SH-SY5Y (cell line): ENCODE results near the gene GXYLT1.

Source experiments
- GATA2 ChIP-seq: IDR thresholded peaks from 2 replicates; pipeline ENCODE4 v1.6.1; 2011; ENCODE audit warnings: mild to moderate bottlenecking, low read depth, low read length
- GATA3 ChIP-seq: IDR thresholded peaks from 2 replicates; pipeline ENCODE4 v1.6.1; 2011; ENCODE audit warnings: low read depth, mild to moderate bottlenecking, low read length, moderate library complexity

Gene GXYLT1

DNA sequence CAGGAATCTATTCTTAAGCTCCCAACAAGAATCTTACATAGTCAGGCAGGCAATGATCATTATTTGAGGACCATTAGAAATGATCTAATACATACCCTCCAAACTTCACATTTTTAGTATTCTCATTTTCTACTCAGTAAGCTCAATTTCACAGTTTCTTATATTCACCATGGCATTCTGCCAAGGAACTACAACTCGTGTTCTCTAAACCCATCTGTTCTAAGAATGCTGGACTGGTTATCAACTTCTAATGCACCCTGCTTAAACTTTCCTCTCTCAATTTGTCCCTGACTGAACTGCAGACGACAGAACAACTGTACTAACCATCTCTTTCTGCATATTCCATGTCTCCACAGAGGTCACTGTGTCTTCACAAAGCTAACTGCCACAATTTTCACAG is 58.6 kb downstream of the GXYLT1 start:
- TF ChIP-seq GATA3 = no peak
- no peak for TF ChIP-seq GATA2

DNA sequence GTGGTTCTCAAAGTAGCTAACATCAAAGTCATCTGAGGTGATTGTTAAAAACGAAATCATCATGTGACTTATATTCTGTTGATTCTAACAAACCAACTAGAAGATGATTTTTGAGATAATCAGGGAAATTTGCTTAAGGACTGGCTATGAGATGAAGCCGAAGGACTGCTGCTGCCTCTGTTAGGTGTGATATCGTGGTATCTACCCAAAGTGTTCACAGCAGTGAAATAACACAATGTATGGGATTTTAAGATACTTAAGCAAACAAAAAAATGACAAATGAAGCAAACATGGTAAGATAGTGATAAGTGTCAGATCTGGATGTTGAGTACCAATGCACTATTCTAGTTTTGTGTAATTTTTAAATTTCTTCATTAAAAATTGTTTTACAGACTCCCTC is 59.1 kb downstream of the GXYLT1 start:
- TF ChIP-seq GATA3 (no peak), GATA2 (no peak)

DNA sequence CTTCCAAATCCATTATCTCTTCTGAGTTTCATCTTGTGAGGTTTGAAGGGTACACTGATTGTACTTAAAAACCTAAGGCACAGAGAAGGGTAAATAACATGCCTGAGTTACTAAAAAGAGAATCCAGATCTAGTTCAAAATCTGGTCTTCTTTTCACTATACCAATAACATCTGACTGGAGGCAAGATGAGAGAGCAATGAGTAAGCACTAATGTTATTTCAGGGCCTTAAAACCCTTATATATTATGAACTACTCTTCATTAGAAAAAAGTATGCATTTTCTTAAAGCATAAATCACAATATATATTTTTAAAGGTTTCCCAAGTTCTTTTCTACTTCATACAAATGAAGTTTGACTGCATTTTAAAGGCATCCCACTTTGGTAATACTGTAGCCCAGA is 60.2 kb downstream of the GXYLT1 start:
- TF ChIP-seq GATA2 (no peak), GATA3 (no peak)

DNA sequence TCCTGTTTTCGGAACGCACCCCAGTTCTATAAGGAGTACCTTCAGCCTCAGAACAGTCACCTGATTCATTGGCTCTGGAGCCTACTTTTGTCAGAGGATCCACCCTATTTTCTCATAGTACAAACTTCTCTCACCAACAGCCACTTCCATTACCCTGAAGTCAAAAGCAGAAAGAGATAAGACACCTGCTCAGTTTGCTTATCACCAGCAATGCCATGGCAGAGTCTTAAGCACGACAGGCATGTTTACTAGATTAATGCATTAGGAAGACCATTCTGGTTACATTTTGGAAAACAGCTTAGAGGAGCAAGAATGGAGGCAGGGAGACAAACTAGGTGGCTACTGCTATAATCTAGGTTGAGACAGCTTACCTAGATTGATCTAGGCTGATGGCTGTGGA is 67.7 kb downstream of the GXYLT1 start:
- TF ChIP-seq GATA3 (no peak), GATA2 (no peak)

DNA sequence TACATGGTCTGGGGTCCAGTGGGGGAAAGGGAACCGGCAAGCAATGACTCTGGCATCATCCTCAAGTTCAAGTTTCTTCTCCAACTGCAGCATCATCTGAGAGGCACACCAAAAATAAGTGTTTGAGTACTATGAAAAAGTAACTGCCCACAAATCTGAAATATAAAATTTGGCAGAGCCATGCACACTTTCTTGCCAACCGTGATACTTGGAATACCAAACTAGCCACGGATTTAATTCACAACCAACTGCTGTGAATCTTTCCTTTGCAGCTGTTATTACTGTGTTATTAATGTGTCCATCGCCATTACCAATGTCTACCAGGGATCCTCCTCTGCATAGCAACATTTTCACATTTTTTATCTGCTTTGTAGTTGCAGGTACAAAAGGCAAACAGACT is 74.6 kb downstream of the GXYLT1 start:
- no peak for TF ChIP-seq GATA3
- no peak for TF ChIP-seq GATA2

DNA sequence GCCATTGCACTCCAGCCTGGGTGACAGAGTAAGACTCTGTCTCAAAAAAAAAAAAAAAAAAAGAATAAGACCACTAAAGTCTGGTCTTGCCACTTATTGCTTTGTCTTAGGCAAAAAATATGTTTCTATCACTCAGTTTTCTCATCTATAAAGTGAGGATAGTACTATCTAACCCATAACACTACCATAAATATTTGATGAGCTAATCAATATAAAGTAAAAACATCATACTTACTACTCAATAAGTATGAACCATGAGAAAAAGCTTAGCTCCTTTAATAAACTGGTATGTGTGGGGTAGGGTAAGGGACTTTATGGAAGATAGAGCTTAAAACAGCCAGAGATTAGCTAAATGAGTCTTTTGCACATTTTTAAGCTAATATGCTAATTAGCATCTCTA is 85.5 kb downstream of the GXYLT1 start:
- TF ChIP-seq GATA2 = no peak
- no peak for TF ChIP-seq GATA3

DNA sequence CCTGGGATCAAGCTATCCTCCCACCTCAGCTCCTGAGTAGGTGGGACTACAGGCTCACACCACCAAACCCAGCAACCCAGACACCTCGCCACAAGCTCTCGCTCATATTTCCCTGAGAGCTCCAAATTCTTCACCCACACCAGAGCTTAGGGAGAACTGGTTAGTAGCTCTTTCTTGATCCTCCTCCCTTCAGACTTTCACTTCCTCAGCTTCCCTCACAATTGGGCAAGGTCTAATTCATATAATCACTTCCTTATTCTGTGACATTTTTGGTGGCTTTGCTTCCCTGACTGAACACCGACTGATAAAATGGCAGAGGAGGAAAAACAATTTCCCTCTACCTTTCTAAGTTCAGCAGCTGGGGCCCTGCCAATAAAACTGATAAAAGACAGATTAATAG is 88.5 kb downstream of the GXYLT1 start:
- TF ChIP-seq GATA2 (no peak), GATA3 (no peak)

DNA sequence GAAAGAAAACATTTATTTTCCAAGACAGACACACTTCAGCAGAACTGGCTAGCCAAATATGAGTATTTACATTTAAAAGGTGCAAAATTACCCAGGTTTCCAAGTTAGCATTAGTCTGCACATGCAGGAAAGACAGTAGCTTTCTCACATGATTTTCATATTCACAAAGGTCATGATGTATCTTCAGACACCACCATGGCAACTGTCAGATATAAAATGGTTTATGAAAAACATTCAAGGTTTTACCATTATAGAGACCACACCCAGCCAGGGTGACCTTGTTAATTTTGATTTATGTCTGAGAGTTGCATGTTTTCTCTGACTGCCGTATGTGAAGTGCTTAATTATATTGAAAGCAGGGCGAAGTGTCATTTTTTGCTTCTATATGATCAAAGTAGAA is 91.2 kb downstream of the GXYLT1 start:
- no peak for TF ChIP-seq GATA3

DNA sequence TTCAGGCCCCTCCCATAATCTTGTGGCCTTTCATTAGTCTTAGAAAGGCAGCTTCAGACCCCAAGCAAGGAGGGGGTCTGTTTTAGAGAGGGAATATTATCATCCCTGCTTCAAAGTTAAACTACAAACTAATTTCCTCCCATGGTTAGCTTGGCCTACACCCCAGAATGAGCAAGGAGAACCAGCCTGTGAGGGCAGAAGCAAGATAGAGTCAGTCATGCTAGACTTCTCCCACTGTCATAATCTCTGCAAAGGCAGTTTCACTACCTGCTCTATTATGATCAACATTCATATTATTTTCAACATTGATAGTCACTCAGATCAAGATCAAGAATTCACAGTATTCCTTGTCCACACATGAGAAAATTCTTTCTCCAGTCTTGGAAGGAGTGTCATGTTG is 105.1 kb downstream of the GXYLT1 start:
- no peak for TF ChIP-seq GATA2
- no peak for TF ChIP-seq GATA3

DNA sequence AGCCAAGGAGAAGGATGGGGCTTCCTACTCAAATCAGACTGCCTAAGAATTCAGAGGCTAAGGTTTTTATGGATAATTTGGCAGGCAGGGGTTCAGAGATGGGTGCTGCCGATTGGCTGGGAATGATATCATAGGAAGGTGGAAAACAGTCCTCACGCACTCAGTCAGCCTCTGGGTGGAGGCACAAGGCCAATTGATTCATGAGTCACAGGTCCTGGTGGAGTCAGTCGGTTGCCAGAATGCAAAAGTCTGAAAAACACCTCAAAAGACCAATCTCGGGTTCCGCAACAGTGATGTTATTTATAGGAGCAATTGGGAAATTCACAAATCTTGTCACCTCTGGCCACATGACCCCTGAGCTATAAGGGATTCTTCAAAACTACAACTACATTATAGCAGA is 105.5 kb downstream of the GXYLT1 start:
- no peak for TF ChIP-seq GATA2

DNA sequence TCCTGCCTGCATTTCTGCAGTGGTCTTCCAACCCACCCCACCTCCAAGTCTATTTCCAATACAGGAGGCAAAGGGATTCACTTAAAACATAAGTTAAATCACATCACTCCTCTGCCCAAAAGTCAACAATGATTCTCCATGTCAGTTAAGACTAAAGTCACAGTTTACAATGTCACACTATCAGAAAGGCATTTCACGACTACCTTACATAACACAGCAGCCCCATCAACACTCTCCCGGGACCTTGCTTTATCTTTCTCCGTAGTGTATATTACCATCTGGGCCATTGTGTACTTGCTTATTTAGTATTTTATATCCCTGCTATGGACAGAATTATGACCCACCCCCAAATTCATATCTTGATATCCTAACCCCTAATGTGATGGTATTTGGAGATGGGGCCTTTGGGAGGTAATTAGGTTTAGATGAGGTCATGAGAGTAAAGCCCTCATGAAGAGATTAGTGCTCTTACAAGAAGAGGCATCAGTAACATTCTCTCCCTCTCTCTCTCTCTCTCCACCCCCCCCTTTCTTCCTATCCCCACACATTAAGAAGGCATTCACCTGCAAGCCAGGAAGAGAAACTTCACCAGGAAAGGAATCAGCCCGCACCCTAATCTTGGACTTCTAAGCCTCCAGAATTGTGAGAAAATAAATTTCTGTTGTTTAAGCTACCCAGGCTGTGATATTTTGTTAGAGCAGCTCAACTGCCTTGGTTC is 112.7 kb downstream of the GXYLT1 start:
- TF ChIP-seq GATA3 = no peak
- no peak for TF ChIP-seq GATA2
